ENCODE results near the gene GPR62. TPM values are rescaled to one million over a fixed set of nuclear protein-coding genes. Genes with fewer than 3 reads are reported as not detected.

GPR62 gene
- total RNA-seq, 1 experiment from 2014 or later: not detected

- BruUV-seq (replicated peaks): TSS peak; percentile 87
- Histone ChIP-seq H3K9me3 (ENCODE audit: control insufficient read depth, insufficient read depth, low read depth, low read length) (no peaks in the 10 kb centered on the region), H3K4me3 (ENCODE audit: low read depth in 2 of 2, low read length in 2 of 2) (peak overlapping the region; percentile 63 to 73), H3K36me3 (ENCODE audit: control insufficient read depth, insufficient read depth, low read length) (no peaks in the 10 kb centered on the region), H3K27me3 (ENCODE audit: control insufficient read depth, insufficient read depth, low read length) (no peaks in the 10 kb centered on the region), H3K27ac (ENCODE audit: low read length) (peak overlapping the region; percentile 89), H3K4me1 (ENCODE audit: control insufficient read depth, insufficient read depth, low read length) (peaks cover 12% of the 10 kb centered on the region)
- ChIA-PET POLR2A (interaction anchor here (0.7 to 0.8 kb wide), 2 partner anchors 9 to 75 kb away, joined by 3 to 4 read pairs; no protein-coding TSS in a partner anchor), CTCF (interaction anchor here (0.7 to 1.6 kb wide), 4 partner anchors 9 to 41 kb away, joined by 3 to 9 read pairs (median 3); partner anchors contain the start of genes ABHD14B and RRP9)
- ATAC-seq (peak; percentile 72), DNase-seq (ENCODE audit: low read depth, low spot score) (no peak)
- in situ Hi-C loops (cut with HindIII; ENCODE audit: low pct_unique_long_range_greater_than_20kb, low sequenced_read_pairs) (no loop called here), intact Hi-C loops (cut with micrococcal nuclease; ENCODE audit: unreplicated experiment) (no loop called here)
- TF ChIP-seq, protein P1, sequence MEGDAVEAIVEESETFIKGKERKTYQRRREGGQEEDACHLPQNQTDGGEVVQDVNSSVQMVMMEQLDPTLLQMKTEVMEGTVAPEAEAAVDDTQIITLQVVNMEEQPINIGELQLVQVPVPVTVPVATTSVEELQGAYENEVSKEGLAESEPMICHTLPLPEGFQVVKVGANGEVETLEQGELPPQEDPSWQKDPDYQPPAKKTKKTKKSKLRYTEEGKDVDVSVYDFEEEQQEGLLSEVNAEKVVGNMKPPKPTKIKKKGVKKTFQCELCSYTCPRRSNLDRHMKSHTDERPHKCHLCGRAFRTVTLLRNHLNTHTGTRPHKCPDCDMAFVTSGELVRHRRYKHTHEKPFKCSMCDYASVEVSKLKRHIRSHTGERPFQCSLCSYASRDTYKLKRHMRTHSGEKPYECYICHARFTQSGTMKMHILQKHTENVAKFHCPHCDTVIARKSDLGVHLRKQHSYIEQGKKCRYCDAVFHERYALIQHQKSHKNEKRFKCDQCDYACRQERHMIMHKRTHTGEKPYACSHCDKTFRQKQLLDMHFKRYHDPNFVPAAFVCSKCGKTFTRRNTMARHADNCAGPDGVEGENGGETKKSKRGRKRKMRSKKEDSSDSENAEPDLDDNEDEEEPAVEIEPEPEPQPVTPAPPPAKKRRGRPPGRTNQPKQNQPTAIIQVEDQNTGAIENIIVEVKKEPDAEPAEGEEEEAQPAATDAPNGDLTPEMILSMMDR (IDR thresholded peaks at IDR 0.05): no peak; the same call in 1 of the 2 replicates
- no peak for TF ChIP-seq POLR2AphosphoS5 (IDR thresholded peaks at IDR 0.05; ENCODE audit: low read depth, low read length)
Observed at GRCh38 chr3:51982352-51982837, 27.2 kb downstream of the GPR62 start.

DNA sequence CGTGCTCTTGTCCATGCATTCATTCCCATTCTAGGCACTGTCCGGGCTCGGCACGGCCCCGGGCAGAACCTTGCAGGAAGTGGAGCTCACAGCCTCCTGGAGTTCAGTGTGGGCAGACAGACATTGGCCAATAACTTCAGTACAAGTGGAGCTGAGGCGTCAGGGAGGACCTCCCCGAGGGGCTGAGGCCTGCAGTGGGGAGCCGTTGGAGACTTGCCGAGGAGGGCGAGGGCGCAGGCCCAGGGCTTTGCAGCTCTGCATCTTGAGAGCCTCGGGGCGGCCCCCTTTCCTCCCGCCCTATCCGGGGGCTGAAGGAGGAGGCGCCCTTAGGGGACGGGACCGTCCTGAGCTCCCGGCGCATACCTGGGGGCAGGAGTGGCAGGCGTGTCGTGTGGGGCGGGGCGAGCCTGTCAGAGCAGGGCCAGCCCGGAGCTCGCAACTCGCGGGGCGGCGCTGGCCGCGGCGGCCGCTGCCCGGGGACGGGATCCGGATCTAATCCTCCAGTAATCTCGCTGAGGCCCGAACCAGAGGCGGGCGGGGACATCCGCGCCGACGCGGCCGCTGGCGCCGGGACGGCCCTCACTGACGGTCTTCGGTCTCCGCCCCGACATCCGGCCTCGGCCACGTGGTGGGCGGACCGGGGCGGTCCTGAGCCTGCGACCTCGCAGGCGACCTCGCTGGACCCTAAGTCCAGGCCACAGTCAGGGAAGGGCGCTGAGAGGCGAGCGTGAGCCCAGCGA lies 27.8 kb downstream of the GPR62 start, which contains the start of gene ACY1:
Gene ACY1, plus strand, starts transcription at position 698 of the 740 bp plus-strand sequence. CDS start 530 bp downstream, outside the sequence.
- Histone ChIP-seq H3K4me1 (ENCODE audit: control insufficient read depth, insufficient read depth, low read length) (peaks cover 12% of the 10 kb centered on the region), H3K9me3 (ENCODE audit: control insufficient read depth, insufficient read depth, low read depth, low read length) (no peaks in the 10 kb centered on the region), H3K36me3 (ENCODE audit: control insufficient read depth, insufficient read depth, low read length) (no peaks in the 10 kb centered on the region), H3K27me3 (ENCODE audit: control insufficient read depth, insufficient read depth, low read length) (no peaks in the 10 kb centered on the region), H3K27ac (ENCODE audit: low read length) (peak within 1 kb of the TSS; percentile 89), H3K4me3 (ENCODE audit: low read depth in 2 of 2, low read length in 2 of 2) (peak within 1 kb of the TSS; percentile 63 to 73)
- no peak for DNase-seq (ENCODE audit: low read depth, low spot score)
- ChIA-PET POLR2A (interaction anchor here (0.7 to 1.1 kb wide), 3 partner anchors 8 to 74 kb away, joined by 3 to 4 read pairs (median 3); no protein-coding TSS in a partner anchor), CTCF (interaction anchor here (0.7 to 1.6 kb wide), 5 partner anchors 9 to 41 kb away, joined by 3 to 9 read pairs (median 3); partner anchors contain the start of genes ABHD14B and RRP9)
- intact Hi-C loops (cut with micrococcal nuclease; ENCODE audit: unreplicated experiment) (no loop called here), in situ Hi-C loops (cut with HindIII; ENCODE audit: low pct_unique_long_range_greater_than_20kb, low sequenced_read_pairs) (no loop called here)
- peak; percentile 91 for ATAC-seq
- no TSS peak for BruUV-seq (replicated peaks)
- peak; percentile 48; the same call in 1 of the 2 replicates for TF ChIP-seq SIN3A (IDR thresholded peaks at IDR 0.05; ENCODE audit: borderline replicate concordance, insufficient read depth, low read depth, low read length)
- TF ChIP-seq, protein P1 (IDR thresholded peaks at IDR 0.05): no peak
- peak; percentile 79 for TF ChIP-seq POLR2AphosphoS5 (IDR thresholded peaks at IDR 0.05; ENCODE audit: low read depth, low read length)
- TF ChIP-seq REST (IDR thresholded peaks at IDR 0.05; ENCODE audit: insufficient read depth in 1 of 2, low read depth in 2 of 2, low read length in 1 of 2): no peak
- TF ChIP-seq TCF7L2 (IDR thresholded peaks at IDR 0.05; ENCODE audit: low read depth, low read length): no peak

Measured in Panc1 (cell line).